ENCODE data around the gene C17orf67.

Gene C17orf67

DNA sequence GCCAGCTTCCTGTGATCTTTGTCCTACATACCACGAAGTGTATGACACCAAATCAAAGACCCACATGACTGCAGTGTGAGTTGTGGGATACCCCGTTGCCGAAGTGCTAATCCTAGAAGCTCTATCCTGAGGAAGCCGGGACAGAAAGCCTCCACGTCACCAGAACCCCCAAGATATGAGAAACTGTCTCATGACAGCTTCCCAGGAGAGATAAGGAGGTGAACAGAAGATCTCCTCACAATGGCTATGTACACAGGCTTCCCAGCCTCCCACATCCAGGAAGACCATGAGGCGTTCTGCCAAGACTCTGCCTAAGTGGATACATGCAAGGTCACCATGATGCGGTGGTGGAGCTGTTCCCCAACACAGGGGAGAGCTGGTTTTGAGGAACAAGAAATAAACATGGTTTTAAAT is 43.1 kb upstream of the C17orf67 start:
- DNase-seq (ENCODE audit: extremely low read depth, insufficient read length): no peak
- TF ChIP-seq, protein P1, sequence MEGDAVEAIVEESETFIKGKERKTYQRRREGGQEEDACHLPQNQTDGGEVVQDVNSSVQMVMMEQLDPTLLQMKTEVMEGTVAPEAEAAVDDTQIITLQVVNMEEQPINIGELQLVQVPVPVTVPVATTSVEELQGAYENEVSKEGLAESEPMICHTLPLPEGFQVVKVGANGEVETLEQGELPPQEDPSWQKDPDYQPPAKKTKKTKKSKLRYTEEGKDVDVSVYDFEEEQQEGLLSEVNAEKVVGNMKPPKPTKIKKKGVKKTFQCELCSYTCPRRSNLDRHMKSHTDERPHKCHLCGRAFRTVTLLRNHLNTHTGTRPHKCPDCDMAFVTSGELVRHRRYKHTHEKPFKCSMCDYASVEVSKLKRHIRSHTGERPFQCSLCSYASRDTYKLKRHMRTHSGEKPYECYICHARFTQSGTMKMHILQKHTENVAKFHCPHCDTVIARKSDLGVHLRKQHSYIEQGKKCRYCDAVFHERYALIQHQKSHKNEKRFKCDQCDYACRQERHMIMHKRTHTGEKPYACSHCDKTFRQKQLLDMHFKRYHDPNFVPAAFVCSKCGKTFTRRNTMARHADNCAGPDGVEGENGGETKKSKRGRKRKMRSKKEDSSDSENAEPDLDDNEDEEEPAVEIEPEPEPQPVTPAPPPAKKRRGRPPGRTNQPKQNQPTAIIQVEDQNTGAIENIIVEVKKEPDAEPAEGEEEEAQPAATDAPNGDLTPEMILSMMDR (IDR thresholded peaks at IDR 0.05; ENCODE audit: insufficient read depth, low read length, poor library complexity, severe bottlenecking): no peak
- H3K36me3 ChIP-seq (ENCODE audit: control insufficient read depth, insufficient read depth, low read length): no peaks in the 10 kb centered on the region
- H3K4me3 ChIP-seq (replicated peaks; ENCODE audit: low read depth, low read length): no peak overlapping the region
- no peaks in the 10 kb centered on the region for H3K27me3 ChIP-seq (replicated peaks; ENCODE audit: control insufficient read depth, insufficient read depth, low read length)

DNA sequence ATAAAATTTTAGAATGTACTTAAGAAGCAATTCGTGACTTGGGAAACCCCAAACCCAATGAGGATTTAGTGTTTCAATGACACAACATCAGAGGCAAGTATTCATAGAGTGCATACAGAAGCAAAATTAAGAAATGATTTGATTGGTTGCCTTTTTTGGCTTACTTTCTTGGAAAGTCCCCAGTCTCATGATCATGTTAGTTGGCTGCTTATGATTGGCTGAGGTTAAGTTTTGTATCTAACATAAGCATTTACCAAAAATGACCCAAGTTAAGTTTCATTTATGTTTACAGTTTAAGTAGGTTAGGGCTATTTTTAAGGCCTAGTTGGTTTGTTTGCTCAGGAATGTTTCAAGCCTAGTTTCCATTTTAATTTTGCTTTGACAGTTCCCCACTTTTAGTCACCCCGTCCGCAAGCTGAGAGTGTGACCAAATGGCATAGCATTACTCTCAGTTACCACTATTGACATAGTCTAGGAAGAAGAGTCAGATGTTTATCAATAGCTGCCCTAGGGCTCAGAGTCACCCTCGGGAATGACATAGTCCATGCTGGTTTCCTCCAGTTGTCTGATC is 36.4 kb upstream of the C17orf67 start:
- no peak overlapping the region for H3K4me3 ChIP-seq (replicated peaks; ENCODE audit: low read depth, low read length)
- H3K27me3 ChIP-seq (replicated peaks; ENCODE audit: control insufficient read depth, insufficient read depth, low read length): no peaks in the 10 kb centered on the region
- TF ChIP-seq, protein P1 (IDR thresholded peaks at IDR 0.05; ENCODE audit: insufficient read depth, low read length, poor library complexity, severe bottlenecking): no peak
- DNase-seq (ENCODE audit: extremely low read depth, insufficient read length): peak; percentile 23
- no peaks in the 10 kb centered on the region; the same call in 1 of the 2 replicates for H3K36me3 ChIP-seq (ENCODE audit: control insufficient read depth, insufficient read depth, low read length)

DNA sequence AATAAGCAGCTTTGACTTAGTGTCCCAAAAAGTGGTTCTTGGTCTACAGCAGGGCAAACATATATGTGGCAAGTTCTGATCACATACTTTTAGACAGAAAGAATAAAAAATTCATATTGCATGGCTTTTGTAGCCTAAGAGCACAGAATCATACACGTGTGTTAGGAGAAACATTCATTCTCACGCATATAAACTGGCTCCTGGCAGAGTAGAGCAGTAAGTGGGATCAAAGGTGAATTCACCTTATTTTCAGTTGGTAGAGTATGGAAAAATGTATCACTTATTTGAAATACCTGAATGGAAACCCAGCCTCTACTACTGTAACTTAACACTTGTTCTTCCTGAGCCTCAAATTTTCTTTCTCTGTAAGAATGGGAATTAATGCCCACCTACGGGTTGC is 35.0 kb upstream of the C17orf67 start:
- DNase-seq (ENCODE audit: extremely low read depth, insufficient read length): no peak
- Histone ChIP-seq H3K27me3 (replicated peaks; ENCODE audit: control insufficient read depth, insufficient read depth, low read length) (no peaks in the 10 kb centered on the region), H3K36me3 (ENCODE audit: control insufficient read depth, insufficient read depth, low read length) (peaks cover 3% of the 10 kb centered on the region), H3K4me3 (replicated peaks; ENCODE audit: low read depth, low read length) (no peak overlapping the region)
- TF ChIP-seq, protein P1 (IDR thresholded peaks at IDR 0.05; ENCODE audit: insufficient read depth, low read length, poor library complexity, severe bottlenecking): no peak

DNA sequence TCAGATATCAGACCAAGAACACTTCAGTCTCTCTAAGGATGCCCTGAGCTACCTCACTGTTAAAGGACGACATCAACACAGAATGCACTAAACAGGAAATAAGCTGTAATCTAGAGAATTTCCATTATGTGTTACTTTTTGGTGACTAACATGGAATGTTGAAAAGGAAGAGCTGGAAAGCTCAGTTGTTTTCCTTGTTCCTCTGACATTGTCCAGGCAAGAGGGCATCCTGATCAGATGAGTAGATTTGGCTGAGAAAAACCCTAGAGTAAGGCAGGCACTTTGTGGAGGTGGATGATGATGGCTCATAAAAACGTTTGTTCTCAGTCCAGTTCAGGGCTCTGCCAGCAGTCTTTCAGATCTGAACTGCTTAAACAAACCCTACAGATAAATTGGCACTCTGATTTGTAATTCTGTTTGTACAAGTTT is 34.2 kb upstream of the C17orf67 start:
- Histone ChIP-seq H3K27me3 (replicated peaks; ENCODE audit: control insufficient read depth, insufficient read depth, low read length) (no peaks in the 10 kb centered on the region), H3K36me3 (ENCODE audit: control insufficient read depth, insufficient read depth, low read length) (peaks cover 3% of the 10 kb centered on the region), H3K4me3 (replicated peaks; ENCODE audit: low read depth, low read length) (no peak overlapping the region)
- no peak for DNase-seq (ENCODE audit: extremely low read depth, insufficient read length)
- TF ChIP-seq, protein P1 (IDR thresholded peaks at IDR 0.05; ENCODE audit: insufficient read depth, low read length, poor library complexity, severe bottlenecking): no peak

DNA sequence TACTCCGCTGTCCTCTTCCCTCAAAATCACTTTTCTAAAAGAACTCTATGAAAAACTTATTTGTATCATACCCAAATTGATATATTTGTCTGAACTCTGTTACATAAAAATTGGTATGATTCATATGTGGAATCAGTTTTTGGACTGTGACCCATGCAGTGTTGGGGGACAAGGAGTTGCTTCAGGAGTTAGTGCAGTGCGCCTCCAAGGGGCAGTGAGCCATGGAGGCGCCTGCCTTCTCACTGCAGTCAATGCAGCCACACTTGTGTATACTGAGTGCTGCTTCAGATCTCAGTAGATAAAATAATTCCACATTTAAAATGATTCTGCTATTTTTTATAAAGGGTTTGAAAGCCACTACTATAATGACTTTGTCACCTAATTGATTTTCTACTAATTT is 32.8 kb upstream of the C17orf67 start:
- no peaks in the 10 kb centered on the region for H3K27me3 ChIP-seq (replicated peaks; ENCODE audit: control insufficient read depth, insufficient read depth, low read length)
- peaks cover 5% of the 10 kb centered on the region for H3K36me3 ChIP-seq (ENCODE audit: control insufficient read depth, insufficient read depth, low read length)
- TF ChIP-seq, protein P1 (IDR thresholded peaks at IDR 0.05; ENCODE audit: insufficient read depth, low read length, poor library complexity, severe bottlenecking): no peak
- no peak overlapping the region for H3K4me3 ChIP-seq (replicated peaks; ENCODE audit: low read depth, low read length)
- no peak for DNase-seq (ENCODE audit: extremely low read depth, insufficient read length)

DNA sequence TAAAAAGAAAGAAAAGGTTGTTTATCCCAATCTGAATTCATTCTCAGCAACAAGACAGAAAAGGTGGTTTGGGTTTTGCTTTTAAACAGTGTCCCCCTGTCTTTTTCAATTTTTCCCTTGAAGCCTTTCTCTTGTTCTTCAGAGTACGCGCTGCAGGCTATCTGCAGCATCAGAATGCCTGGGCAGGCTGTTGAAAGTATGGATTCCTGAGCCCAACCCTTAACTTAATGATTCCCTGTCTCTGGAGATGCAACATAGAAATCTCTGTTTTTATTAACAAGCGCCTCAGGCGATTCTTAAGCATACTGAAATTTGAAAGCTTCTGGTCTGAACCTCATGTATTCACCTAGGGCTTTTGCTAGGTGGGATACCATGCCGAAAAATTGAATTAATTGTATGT is 32.4 kb upstream of the C17orf67 start:
- no peak for DNase-seq (ENCODE audit: extremely low read depth, insufficient read length)
- no peaks in the 10 kb centered on the region for H3K27me3 ChIP-seq (replicated peaks; ENCODE audit: control insufficient read depth, insufficient read depth, low read length)
- H3K4me3 ChIP-seq (replicated peaks; ENCODE audit: low read depth, low read length): no peak overlapping the region
- peaks cover 5% of the 10 kb centered on the region for H3K36me3 ChIP-seq (ENCODE audit: control insufficient read depth, insufficient read depth, low read length)
- TF ChIP-seq, protein P1 (IDR thresholded peaks at IDR 0.05; ENCODE audit: insufficient read depth, low read length, poor library complexity, severe bottlenecking): no peak

Data from GM06990 (cell line).